ENCODE measurements around the gene DENND1A. TPM values are rescaled to one million over a fixed set of nuclear protein-coding genes. Genes with fewer than 3 reads are reported as not detected.
A peak's percentile ranks its signal among the peaks of the same experiment; 100 is the strongest.
"Not testable (repeated sequence)": the region's sequence is repeated elsewhere in the genome, so short reads cannot be mapped to it uniquely, and the experiment has no call there.

Gene DENND1A
- total RNA-seq, 1 experiment from 2014 or later, result 50.1 TPM

DNA sequence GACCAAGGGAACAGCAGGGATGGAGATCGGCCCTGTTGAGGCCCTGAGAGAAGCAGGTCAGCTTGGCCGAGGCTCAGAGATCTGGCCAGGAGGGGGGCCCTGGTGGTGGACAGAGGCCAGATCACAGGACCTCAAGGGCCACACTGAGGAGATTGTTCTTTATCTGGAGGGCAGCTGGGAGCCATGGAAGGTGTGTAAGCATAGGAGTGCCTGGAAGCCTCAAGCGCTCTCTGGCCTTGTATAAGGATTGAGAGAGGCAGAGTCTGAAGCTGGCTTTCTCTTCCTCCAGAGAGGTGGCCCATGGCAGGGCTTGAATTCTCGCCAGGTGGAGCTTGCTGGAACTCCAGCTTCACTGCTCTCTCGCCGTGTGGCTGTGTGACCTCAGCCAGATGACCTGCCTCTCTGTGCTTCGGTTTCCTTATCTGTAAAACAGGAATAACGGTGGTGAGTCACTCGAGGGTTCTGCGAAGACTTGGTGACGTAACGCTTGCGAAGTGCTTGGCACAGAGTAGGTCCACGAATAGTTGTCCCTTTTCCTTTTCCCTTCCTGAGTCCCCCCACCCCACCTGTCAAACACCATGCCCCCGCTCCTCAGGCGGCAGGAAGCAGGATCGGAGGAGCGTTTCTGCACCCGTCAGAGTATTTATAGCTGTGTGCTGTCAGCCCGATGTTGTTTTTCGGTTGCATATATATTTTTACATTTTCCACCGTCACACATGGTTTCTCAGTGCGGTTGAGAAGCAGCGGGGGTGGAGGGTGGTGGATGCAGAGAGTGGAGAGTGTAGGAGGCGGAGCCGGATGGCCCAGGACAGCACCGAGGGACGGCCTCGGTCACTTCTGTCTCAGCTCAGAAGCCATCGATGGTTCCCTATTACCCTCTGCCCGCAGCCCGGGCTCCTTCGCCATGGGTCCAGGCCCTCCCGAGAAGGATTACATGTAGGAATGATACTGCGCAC is 590.9 kb downstream of the DENND1A start:
- H3K9me3 ChIP-seq (ENCODE audit: low read length), result no peaks in the 10 kb centered on the region
- no peaks in the 10 kb centered on the region for H3K27me3 ChIP-seq (ENCODE audit: low read length)
- H3K27ac ChIP-seq (ENCODE audit: low read length), result no peak overlapping the region
- peaks cover 59% of the 10 kb centered on the region for H3K4me1 ChIP-seq (ENCODE audit: low read length)
- H3K9me2 ChIP-seq (replicated peaks; ENCODE audit: insufficient read depth, low read length), result no peaks in the 10 kb centered on the region
- H3K9ac ChIP-seq (ENCODE audit: low read length), result peak overlapping the region; percentile 33
- H3K79me2 ChIP-seq (ENCODE audit: low read length), result no peaks in the 10 kb centered on the region
- peak overlapping the region; percentile 64 for H3K4me2 ChIP-seq (ENCODE audit: low read depth, low read length, poor library complexity, severe bottlenecking)
- H4K20me1 ChIP-seq (ENCODE audit: insufficient read depth, low read depth, low read length), result no peaks in the 10 kb centered on the region
- H3K4me3 ChIP-seq (ENCODE audit: low read length), result peak overlapping the region; percentile 59
- peak; percentile 56 for DNase-seq
- H3K36me3 ChIP-seq (ENCODE audit: insufficient read depth, low read length), result no peaks in the 10 kb centered on the region
- H2AFZ ChIP-seq (ENCODE audit: low read length), result peak overlapping the region; percentile 63

- Histone ChIP-seq H3K27ac (ENCODE audit: low read length) (no peak overlapping the region), H3K4me1 (ENCODE audit: low read length) (peaks cover 50% of the 10 kb centered on the region)
- DNase-seq, result peak; percentile 68
Measured at GRCh38 chr9:123337971-123338370, 592.0 kb downstream of the DENND1A start.

GRCh38 chr9:123336959-123337358 is 593.0 kb downstream of the DENND1A start:
- Histone ChIP-seq H3K9me3 (ENCODE audit: low read length) (no peaks in the 10 kb centered on the region), H3K9ac (ENCODE audit: low read length) (no peak overlapping the region), H3K9me2 (replicated peaks; ENCODE audit: insufficient read depth, low read length) (no peaks in the 10 kb centered on the region), H3K4me1 (ENCODE audit: low read length) (peaks cover 43% of the 10 kb centered on the region), H3K4me3 (ENCODE audit: low read length) (no peak overlapping the region), H2AFZ (ENCODE audit: low read length) (no peak overlapping the region), H4K20me1 (ENCODE audit: insufficient read depth, low read depth, low read length) (no peaks in the 10 kb centered on the region), H3K4me2 (ENCODE audit: low read depth, low read length, poor library complexity, severe bottlenecking) (no peak overlapping the region), H3K27ac (ENCODE audit: low read length) (no peak overlapping the region), H3K27me3 (ENCODE audit: low read length) (no peaks in the 10 kb centered on the region), H3K36me3 (ENCODE audit: insufficient read depth, low read length) (no peaks in the 10 kb centered on the region), H3K79me2 (ENCODE audit: low read length) (no peaks in the 10 kb centered on the region)
- no peak for DNase-seq

More at GRCh38 chr9:123337971-123338370, 592.0 kb downstream of the DENND1A start:
- no peaks in the 10 kb centered on the region for H3K36me3 ChIP-seq (ENCODE audit: insufficient read depth, low read length)
- H3K27me3 ChIP-seq (ENCODE audit: low read length), result no peaks in the 10 kb centered on the region
- 0 out of 2 replicates have a peak overlapping the region, but pooled peaks have one; percentile 2 for H3K9ac ChIP-seq (ENCODE audit: low read length)
- no peaks in the 10 kb centered on the region for H3K79me2 ChIP-seq (ENCODE audit: low read length)
- no peaks in the 10 kb centered on the region for H3K9me2 ChIP-seq (replicated peaks; ENCODE audit: insufficient read depth, low read length)
- no peaks in the 10 kb centered on the region for H3K9me3 ChIP-seq (ENCODE audit: low read length)
- no peak overlapping the region for H3K4me3 ChIP-seq (ENCODE audit: low read length)
- no peaks in the 10 kb centered on the region for H4K20me1 ChIP-seq (ENCODE audit: insufficient read depth, low read depth, low read length)
- no peak overlapping the region for H2AFZ ChIP-seq (ENCODE audit: low read length)
- peak overlapping the region; percentile 24 for H3K4me2 ChIP-seq (ENCODE audit: low read depth, low read length, poor library complexity, severe bottlenecking)

DNA sequence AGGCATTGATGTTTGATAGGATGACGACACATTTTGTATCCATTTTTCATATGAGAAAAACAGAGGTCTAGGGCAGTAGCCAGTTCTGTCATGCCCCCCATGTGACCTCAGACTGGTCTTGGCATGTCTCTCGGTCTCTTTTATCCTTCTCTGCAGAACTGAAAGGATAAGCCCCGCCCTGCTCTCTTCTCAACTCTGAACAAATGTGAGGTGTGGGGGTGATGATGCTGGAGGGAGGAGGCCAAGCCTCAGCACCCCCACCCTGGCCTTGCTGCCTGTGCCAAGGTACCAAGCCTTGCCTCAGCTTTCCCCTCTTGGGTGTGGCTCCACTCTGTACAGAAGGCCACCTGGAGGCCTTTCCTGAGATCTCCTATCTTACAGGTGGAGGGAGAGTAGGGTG is 593.5 kb downstream of the DENND1A start:
- Histone ChIP-seq H4K20me1 (ENCODE audit: insufficient read depth, low read depth, low read length) (no peaks in the 10 kb centered on the region), H3K27me3 (ENCODE audit: low read length) (no peaks in the 10 kb centered on the region), H3K36me3 (ENCODE audit: insufficient read depth, low read length) (no peaks in the 10 kb centered on the region), H3K9ac (ENCODE audit: low read length) (no peak overlapping the region), H2AFZ (ENCODE audit: low read length) (no peak overlapping the region), H3K4me3 (ENCODE audit: low read length) (no peak overlapping the region), H3K79me2 (ENCODE audit: low read length) (no peaks in the 10 kb centered on the region), H3K4me2 (ENCODE audit: low read depth, low read length, poor library complexity, severe bottlenecking) (no peak overlapping the region), H3K4me1 (ENCODE audit: low read length) (peaks cover 40% of the 10 kb centered on the region), H3K9me3 (ENCODE audit: low read length) (no peaks in the 10 kb centered on the region), H3K9me2 (replicated peaks; ENCODE audit: insufficient read depth, low read length) (no peaks in the 10 kb centered on the region), H3K27ac (ENCODE audit: low read length) (no peak overlapping the region)
- no peak for DNase-seq

DNA sequence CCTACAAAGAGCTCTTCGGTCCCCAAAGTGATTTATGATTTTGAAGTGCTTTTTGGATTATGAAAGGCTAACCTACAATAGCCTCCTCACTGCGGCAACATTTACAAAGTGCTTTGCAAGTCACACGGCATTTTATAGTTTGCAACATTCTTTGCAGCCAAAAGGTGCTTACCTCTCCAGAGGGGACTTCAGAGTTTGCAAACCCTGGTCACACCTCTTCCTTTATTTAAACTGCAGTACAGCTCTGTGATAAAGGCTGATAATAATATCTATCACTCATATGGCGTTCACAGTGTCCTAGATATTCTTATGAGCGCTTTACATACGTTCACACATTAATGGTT is 594.0 kb downstream of the DENND1A start:
- Histone ChIP-seq H3K27ac (ENCODE audit: low read length) (no peak overlapping the region), H3K4me2 (ENCODE audit: low read depth, low read length, poor library complexity, severe bottlenecking) (no peak overlapping the region), H3K79me2 (ENCODE audit: low read length) (no peaks in the 10 kb centered on the region), H3K9me3 (ENCODE audit: low read length) (no peaks in the 10 kb centered on the region), H3K36me3 (ENCODE audit: insufficient read depth, low read length) (no peaks in the 10 kb centered on the region), H3K4me1 (ENCODE audit: low read length) (peaks cover 40% of the 10 kb centered on the region), H3K4me3 (ENCODE audit: low read length) (no peak overlapping the region), H3K27me3 (ENCODE audit: low read length) (no peaks in the 10 kb centered on the region), H2AFZ (ENCODE audit: low read length) (no peak overlapping the region), H3K9me2 (replicated peaks; ENCODE audit: insufficient read depth, low read length) (no peaks in the 10 kb centered on the region), H3K9ac (ENCODE audit: low read length) (no peak overlapping the region), H4K20me1 (ENCODE audit: insufficient read depth, low read depth, low read length) (no peaks in the 10 kb centered on the region)
- DNase-seq, result no peak

DNA sequence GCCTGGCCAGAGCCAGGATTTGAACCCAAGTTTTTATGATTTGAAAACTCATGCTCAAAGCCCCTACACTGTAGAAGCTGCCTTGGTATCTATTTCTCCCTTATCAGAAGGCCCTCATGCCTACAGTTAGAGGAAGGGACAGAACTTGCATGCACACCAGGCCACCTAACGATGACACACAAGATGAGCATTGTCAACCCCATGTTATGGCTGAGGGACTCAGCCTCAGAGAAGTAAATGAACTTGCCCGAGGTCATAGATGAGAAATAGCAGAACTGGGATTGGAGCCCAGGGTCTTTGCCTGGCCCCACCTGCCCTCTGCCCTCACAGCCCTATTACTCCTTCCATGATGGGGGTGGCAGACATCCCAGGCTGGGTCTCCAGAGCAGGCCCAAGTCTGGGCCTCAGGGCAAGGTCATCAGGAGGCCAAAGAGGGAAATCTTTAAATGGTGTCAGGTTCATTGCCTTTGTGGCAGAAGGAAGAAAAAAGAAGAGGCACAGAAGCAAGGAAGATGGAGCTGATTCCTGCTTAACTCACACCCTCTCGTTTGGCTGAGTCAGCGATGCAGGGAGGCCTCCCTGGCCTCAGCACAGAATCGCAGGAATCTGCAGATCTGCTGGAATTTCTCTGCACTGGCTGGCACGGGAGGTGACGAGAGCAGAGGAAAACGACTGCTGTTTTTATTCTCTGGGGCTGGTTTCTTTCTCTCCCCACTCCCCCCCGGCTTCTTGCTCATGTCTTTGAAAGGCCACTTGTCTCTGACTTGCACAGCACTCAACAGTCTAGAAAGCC is 594.5 kb downstream of the DENND1A start:
- no peak overlapping the region for H3K4me3 ChIP-seq (ENCODE audit: low read length)
- no peak overlapping the region for H3K27ac ChIP-seq (ENCODE audit: low read length)
- H3K4me1 ChIP-seq (ENCODE audit: low read length), result peaks cover 38% of the 10 kb centered on the region

DNA sequence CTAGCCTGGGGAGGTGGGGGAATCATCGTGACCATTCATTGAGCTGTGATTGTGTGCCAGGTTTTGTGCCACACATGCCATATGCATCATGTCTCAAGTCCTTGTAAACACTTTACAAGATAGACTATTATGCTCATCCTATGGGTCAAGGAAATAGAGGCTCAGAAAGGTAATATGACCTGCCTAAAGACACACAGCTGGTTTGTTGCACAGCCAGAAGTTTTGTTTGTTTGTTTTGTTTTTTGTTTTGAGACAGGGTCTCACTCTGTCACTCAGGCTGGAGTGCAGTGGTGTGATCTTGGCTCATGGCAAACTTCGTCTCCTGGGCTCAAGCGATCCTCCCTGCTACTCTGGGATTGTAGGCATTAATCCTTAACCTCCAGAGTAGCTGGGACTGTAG is 595.3 kb downstream of the DENND1A start:
- no peak overlapping the region for H3K9ac ChIP-seq (ENCODE audit: low read length)
- no peaks in the 10 kb centered on the region for H3K79me2 ChIP-seq (ENCODE audit: low read length)
- no peak overlapping the region for H3K4me2 ChIP-seq (ENCODE audit: low read depth, low read length, poor library complexity, severe bottlenecking)
- H3K4me1 ChIP-seq (ENCODE audit: low read length), result peaks cover 30% of the 10 kb centered on the region
- no peaks in the 10 kb centered on the region for H4K20me1 ChIP-seq (ENCODE audit: insufficient read depth, low read depth, low read length)
- DNase-seq, result no peak
- no peaks in the 10 kb centered on the region for H3K9me2 ChIP-seq (replicated peaks; ENCODE audit: insufficient read depth, low read length)
- no peaks in the 10 kb centered on the region for H3K36me3 ChIP-seq (ENCODE audit: insufficient read depth, low read length)
- H3K4me3 ChIP-seq (ENCODE audit: low read length), result no peak overlapping the region
- H3K27ac ChIP-seq (ENCODE audit: low read length), result no peak overlapping the region
- H3K9me3 ChIP-seq (ENCODE audit: low read length), result no peaks in the 10 kb centered on the region
- H3K27me3 ChIP-seq (ENCODE audit: low read length), result no peaks in the 10 kb centered on the region
- H2AFZ ChIP-seq (ENCODE audit: low read length), result no peak overlapping the region

More for the DNA sequence above, 594.5 kb downstream of the DENND1A start:
- Histone ChIP-seq H3K4me2 (ENCODE audit: low read depth, low read length, poor library complexity, severe bottlenecking) (no peak overlapping the region), H4K20me1 (ENCODE audit: insufficient read depth, low read depth, low read length) (no peaks in the 10 kb centered on the region), H2AFZ (ENCODE audit: low read length) (no peak overlapping the region), H3K79me2 (ENCODE audit: low read length) (no peaks in the 10 kb centered on the region), H3K9me2 (replicated peaks; ENCODE audit: insufficient read depth, low read length) (no peaks in the 10 kb centered on the region), H3K9me3 (ENCODE audit: low read length) (no peaks in the 10 kb centered on the region), H3K27me3 (ENCODE audit: low read length) (no peaks in the 10 kb centered on the region), H3K36me3 (ENCODE audit: insufficient read depth, low read length) (no peaks in the 10 kb centered on the region), H3K9ac (ENCODE audit: low read length) (no peak overlapping the region)
- DNase-seq, result no peak

GRCh38 chr9:123333058-123333669 is 596.8 kb downstream of the DENND1A start:
- H3K27me3 ChIP-seq (ENCODE audit: low read length); H2AFZ ChIP-seq (ENCODE audit: low read length); H3K9ac ChIP-seq (ENCODE audit: low read length); H3K36me3 ChIP-seq (ENCODE audit: insufficient read depth, low read length); H3K9me3 ChIP-seq (ENCODE audit: low read length); H4K20me1 ChIP-seq (ENCODE audit: insufficient read depth, low read depth, low read length); H3K4me3 ChIP-seq (ENCODE audit: low read length); H3K9me2 ChIP-seq (replicated peaks; ENCODE audit: insufficient read depth, low read length); H3K27ac ChIP-seq (ENCODE audit: low read length); DNase-seq; H3K79me2 ChIP-seq (ENCODE audit: low read length); H3K4me2 ChIP-seq (ENCODE audit: low read depth, low read length, poor library complexity, severe bottlenecking): not testable (repeated sequence)
- peaks cover 15% of the 10 kb centered on the region for H3K4me1 ChIP-seq (ENCODE audit: low read length)

Measured in Karpas-422 (cell line).